Nephron progenitor cell (in vitro differentiated cells): ENCODE data around the gene SPEM3.
A peak's percentile ranks its signal among the peaks of the same experiment; 100 is the strongest.

Experiments used
- DNase-seq: peaks from one replicate; pipeline ENCODE4 v3.0.0; 2021
- H3K27ac Mint-ChIP-seq: 2 replicates; pipeline ENCODE4 v1.8.0; 2021; ENCODE audit warnings: mild to moderate bottlenecking, moderate library complexity, mixed read lengths
- H3K27me3 Mint-ChIP-seq: 2 replicates; pipeline ENCODE4 v1.8.0; 2021; ENCODE audit warnings: mild to moderate bottlenecking, low read depth, mixed read lengths; ENCODE audit not compliant: poor library complexity
- H3K36me3 Mint-ChIP-seq: 2 replicates; pipeline ENCODE4 v1.8.0; 2021; ENCODE audit warnings: low read depth, mixed read lengths
- H3K4me1 Mint-ChIP-seq: 2 replicates; pipeline ENCODE4 v1.8.0; 2021; ENCODE audit warnings: mixed read lengths
- H3K4me3 Mint-ChIP-seq: 2 replicates; pipeline ENCODE4 v1.8.0; 2021; ENCODE audit warnings: mild to moderate bottlenecking, moderate library complexity, mixed read lengths
- H3K9me3 Mint-ChIP-seq: 2 replicates; pipeline ENCODE4 v1.8.0; 2021; ENCODE audit warnings: mild to moderate bottlenecking, moderate library complexity, mixed read lengths
- TF ChIP-seq, protein P1 (sequence below): fragments of 200-600 bp; sonication (generic); IDR thresholded peaks from 2 replicates; pipeline ENCODE4 v1.5.0; 2021; ENCODE audit warnings: antibody characterized with exemption

SPEM3 gene

DNA sequence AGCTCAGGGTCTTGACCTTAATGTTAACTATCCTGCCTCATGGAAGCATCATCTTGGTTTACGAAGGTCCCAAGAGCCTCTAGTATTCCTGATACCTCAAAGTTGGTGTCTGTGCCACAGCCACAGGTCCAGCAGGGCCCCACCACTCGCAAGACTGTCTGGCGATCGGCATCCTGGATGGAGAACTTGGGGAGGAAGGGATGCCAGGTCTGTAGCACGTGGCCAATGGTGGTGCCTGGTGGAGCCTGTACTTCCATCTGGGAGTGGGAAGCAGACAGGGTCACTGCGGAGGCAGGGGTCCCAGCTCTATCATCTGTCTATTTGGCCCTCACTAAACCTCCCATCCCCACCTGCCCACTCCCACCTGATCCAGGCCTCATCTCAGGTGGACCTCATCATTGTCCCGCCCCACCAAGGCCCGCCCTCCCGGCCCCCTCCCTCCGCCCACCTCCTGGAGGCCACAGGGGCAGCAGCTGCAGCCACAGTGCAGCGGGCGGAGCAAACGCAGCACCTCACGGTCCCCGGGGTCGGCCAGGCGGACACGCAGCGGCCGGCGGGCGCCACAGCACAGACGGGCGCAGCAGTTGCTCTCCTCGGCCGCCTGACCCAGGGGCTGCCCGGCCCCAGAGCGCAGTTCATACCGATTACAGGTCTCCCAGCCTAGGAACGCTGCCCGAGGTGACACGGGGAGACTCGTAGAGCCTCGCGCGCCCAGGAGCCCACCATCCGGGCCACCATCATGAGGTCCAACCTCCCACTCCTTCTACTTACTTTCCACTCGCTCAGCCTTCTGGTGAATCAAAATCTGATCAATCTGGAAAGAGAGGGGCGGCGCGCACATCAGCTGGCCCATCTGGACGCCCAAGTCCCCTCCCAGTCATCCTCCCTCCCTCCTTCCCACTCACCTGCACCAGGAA, 35.7 kb upstream of the SPEM3 start:
- no peaks in the 10 kb centered on the region for H3K9me3 Mint-ChIP-seq
- H3K4me3 Mint-ChIP-seq = peak overlapping the region; percentile 74
- TF ChIP-seq, protein P1, sequence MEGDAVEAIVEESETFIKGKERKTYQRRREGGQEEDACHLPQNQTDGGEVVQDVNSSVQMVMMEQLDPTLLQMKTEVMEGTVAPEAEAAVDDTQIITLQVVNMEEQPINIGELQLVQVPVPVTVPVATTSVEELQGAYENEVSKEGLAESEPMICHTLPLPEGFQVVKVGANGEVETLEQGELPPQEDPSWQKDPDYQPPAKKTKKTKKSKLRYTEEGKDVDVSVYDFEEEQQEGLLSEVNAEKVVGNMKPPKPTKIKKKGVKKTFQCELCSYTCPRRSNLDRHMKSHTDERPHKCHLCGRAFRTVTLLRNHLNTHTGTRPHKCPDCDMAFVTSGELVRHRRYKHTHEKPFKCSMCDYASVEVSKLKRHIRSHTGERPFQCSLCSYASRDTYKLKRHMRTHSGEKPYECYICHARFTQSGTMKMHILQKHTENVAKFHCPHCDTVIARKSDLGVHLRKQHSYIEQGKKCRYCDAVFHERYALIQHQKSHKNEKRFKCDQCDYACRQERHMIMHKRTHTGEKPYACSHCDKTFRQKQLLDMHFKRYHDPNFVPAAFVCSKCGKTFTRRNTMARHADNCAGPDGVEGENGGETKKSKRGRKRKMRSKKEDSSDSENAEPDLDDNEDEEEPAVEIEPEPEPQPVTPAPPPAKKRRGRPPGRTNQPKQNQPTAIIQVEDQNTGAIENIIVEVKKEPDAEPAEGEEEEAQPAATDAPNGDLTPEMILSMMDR = no peak
- H3K27ac Mint-ChIP-seq = no peak overlapping the region
- peaks cover 4% of the 10 kb centered on the region for H3K27me3 Mint-ChIP-seq
- DNase-seq = no peak
- H3K36me3 Mint-ChIP-seq = peaks cover 24% of the 10 kb centered on the region
- H3K4me1 Mint-ChIP-seq = peaks cover 46% of the 10 kb centered on the region

DNA sequence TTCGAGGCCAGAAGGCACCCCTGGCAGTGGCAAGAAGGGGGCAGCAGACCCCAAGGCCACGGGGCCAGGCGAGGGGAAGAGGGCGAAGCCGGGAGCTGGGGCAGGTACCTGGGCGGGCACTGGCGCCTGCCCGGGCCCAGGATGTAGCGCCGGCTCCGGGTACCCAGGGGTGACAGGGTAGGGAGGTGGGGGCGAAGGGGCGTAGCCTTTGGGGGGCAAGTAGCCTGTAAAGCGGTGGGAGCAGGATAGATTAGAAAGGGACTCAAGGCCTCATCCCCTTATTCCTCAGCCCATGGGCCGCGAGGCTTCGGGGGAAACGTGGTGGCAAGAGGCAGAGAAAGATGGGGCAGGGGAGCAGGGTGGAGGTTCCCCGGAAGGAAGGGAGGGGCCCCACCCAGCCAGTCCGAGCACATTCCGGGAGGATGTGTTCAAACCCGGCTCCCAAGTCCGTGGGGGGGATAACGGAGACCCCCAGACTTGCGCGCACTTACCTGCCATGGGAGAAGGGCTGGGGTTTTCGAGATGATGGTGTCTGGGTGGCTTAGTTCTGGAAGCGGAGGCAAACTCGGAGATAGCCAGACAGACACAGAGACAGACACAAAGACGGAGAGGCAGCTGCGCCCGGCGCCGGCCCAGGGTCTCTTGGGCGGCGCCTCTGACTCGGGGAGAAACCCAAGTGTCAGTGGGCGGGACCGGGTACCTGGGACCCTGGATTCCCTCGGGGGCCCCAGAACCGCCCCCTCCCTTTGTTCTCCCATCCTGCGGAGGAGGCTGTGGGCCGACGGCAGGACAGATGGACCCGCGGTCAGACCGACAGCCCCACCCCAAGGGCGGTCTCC, 34.8 kb upstream of the SPEM3 start:
- H3K4me3 Mint-ChIP-seq = peak overlapping the region; percentile 90
- no peak overlapping the region for H3K27ac Mint-ChIP-seq
- no peaks in the 10 kb centered on the region for H3K9me3 Mint-ChIP-seq
- peaks cover 24% of the 10 kb centered on the region for H3K36me3 Mint-ChIP-seq
- peaks cover 4% of the 10 kb centered on the region for H3K27me3 Mint-ChIP-seq
- peaks cover 46% of the 10 kb centered on the region for H3K4me1 Mint-ChIP-seq
- TF ChIP-seq, protein P1 = no peak
- DNase-seq = peak; percentile 67

DNA sequence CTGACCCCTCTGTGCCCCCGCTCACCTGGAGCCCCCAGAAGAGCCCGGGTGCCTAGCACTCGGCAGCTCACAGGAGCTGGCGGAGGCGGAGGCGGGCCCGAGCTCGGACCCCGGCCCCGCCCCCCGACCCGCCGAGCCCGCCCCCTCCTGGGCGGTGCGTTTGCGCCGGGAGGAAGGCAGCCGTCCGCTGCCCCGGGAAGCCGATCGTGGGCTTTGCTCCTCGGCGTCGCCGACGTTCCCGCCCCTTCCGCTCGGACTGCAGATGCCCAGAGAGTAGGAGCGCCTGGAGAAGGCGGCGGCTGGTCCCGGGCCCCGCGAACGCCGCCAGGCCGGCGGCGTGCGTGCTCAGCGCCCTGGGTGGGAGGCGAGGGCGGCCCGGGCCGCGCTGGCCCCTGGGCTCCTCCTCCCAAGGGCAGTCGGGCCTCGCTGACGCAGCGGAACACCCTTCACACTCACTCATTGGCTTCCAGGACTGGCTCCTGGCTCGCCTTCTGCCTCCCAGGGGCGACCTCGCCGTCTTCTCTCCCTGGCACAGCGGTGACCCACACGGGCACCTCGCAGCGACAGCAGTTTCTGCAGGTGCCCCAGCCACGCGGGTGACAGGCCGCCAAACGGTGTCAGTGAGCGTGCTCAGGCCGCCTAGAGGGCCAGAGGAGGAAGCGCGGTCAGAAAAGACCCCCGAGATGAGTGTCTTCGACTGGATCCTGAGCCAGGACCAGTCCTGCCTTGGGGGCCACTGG, 34.0 kb upstream of the SPEM3 start, which contains the start of gene PLSCR3:
PLSCR3 (minus strand) TSS at position 74 of the 740 bp plus-strand sequence. CDS start 415 bp downstream, outside the sequence.
- H3K4me1 Mint-ChIP-seq = peaks cover 45% of the 10 kb centered on the region
- H3K9me3 Mint-ChIP-seq = no peaks in the 10 kb centered on the region
- TF ChIP-seq, protein P1 = peak; percentile 53
- H3K36me3 Mint-ChIP-seq = peaks cover 21% of the 10 kb centered on the region
- H3K27me3 Mint-ChIP-seq = peaks cover 4% of the 10 kb centered on the region
- peak; percentile 90 for DNase-seq
- peak within 1 kb of the TSS; percentile 93 for H3K4me3 Mint-ChIP-seq
- H3K27ac Mint-ChIP-seq = peak within 1 kb of the TSS; percentile 94

DNA sequence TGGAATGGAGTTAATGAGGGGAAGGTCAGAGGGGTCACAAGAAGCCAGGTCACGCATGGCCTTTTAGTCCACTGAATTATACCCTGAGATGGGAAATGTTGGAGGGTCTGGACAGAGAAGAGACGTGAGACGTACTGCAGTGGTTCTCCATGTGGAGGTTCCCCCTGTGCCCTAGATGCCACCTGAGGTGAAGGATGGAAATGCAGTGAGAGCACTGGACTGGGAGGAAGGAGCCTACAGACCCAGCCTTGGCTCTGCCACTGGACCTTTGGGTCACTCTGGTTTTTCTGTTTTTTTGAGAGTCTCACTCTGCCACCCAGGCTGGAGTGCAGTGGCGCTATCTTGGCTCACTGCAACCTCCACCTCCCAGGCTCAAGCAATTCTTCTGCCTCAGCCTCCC, 32.5 kb upstream of the SPEM3 start:
- H3K36me3 Mint-ChIP-seq = peaks cover 21% of the 10 kb centered on the region
- TF ChIP-seq, protein P1 = no peak
- H3K4me3 Mint-ChIP-seq = peak overlapping the region; percentile 9
- peaks cover 4% of the 10 kb centered on the region for H3K27me3 Mint-ChIP-seq
- H3K9me3 Mint-ChIP-seq = no peaks in the 10 kb centered on the region
- DNase-seq = no peak
- peaks cover 35% of the 10 kb centered on the region for H3K4me1 Mint-ChIP-seq
- no peak overlapping the region for H3K27ac Mint-ChIP-seq

DNA sequence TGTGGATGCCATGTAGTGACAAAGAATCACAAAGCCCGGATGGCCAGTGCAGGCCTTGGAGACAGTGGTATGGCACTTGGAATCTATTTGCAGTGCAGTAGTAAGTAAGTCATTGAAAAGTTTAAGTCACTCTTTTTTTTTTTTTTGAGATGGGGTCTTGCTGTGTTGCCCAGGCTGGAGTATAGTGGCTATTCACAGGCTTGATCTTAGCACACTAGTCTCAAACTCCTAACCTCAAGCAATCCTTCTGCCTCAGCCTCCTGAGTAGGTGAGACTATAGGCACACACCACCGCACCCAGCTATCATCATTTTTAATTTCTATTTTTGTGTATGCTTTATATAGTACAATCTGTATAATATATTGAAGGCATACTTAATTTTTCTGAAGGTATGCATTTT, 30.0 kb upstream of the SPEM3 start:
- Mint-ChIP-seq H3K9me3 (no peaks in the 10 kb centered on the region), H3K36me3 (peaks cover 15% of the 10 kb centered on the region), H3K27ac (no peak overlapping the region), H3K27me3 (peaks cover 4% of the 10 kb centered on the region), H3K4me3 (no peak overlapping the region), H3K4me1 (peaks cover 34% of the 10 kb centered on the region)
- DNase-seq = no peak
- TF ChIP-seq, protein P1 = no peak
